Measurements from ENCODE around the gene OR2F1. TPM values are rescaled to one million over a fixed set of nuclear protein-coding genes. Genes with fewer than 3 reads are reported as not detected.
A peak's percentile ranks its signal among the peaks of the same experiment; 100 is the strongest.

Gene OR2F1
- total RNA-seq, 1 experiment from 2014 or later: not detected

DNA sequence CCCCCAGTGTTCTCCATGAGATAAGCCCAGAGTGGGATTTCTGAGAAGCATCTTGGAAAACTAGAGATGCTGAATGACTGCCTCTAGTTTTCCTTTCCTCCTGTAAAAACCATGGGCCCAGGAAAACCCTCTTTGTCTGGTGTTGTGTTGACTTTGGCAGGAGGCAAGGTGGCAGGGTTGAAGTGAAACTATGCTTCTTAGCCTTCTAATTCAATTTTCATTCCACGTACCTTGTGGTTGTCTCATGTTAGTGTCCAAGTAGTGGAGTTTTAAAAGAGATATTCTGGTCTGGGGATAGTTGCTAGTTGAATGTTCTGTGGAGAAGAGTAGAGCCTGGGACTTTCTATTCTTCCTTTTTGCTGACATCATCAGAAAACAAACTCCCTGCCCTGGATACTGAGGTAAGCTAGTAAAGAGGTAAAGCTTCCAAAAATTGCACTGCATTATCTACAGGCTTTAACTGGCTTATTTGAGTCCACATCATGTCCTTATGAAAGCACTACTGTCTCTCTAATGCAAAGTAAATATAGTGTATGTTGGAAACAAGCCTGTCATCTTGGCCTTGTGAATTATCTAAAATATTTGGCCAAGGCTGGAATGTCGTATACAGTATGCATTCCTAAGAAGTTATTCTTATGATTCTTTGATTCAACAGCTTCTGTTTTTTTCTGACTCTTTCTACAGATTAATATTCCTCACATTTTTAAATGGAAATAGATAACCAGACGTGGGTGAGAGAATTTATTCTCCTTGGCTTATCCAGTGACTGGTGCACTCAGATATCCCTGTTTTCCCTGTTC, 19.9 kb upstream of the OR2F1 start, which contains the start of gene OR2F2:
TSS of gene OR2F2 (plus strand) at position 708 of the 800 bp plus-strand sequence. CDS start at position 708, 0 bp downstream.
- TF ChIP-seq, protein P1, sequence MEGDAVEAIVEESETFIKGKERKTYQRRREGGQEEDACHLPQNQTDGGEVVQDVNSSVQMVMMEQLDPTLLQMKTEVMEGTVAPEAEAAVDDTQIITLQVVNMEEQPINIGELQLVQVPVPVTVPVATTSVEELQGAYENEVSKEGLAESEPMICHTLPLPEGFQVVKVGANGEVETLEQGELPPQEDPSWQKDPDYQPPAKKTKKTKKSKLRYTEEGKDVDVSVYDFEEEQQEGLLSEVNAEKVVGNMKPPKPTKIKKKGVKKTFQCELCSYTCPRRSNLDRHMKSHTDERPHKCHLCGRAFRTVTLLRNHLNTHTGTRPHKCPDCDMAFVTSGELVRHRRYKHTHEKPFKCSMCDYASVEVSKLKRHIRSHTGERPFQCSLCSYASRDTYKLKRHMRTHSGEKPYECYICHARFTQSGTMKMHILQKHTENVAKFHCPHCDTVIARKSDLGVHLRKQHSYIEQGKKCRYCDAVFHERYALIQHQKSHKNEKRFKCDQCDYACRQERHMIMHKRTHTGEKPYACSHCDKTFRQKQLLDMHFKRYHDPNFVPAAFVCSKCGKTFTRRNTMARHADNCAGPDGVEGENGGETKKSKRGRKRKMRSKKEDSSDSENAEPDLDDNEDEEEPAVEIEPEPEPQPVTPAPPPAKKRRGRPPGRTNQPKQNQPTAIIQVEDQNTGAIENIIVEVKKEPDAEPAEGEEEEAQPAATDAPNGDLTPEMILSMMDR (IDR thresholded peaks at IDR 0.05; ENCODE audit: insufficient read depth in 1 of 2, low read depth in 1 of 2, low read length in 1 of 2, severe bottlenecking in 1 of 2, unreplicated experiment in 1 of 2): no peak
- no peaks in the 10 kb centered on the region for H3K36me3 ChIP-seq (ENCODE audit: control insufficient read depth, insufficient read depth, low read length)
- no peak within 1 kb of the TSS for H3K4me3 Mint-ChIP-seq (ENCODE audit: unreplicated experiment)
- H3K9me3 ChIP-seq: no peaks in the 10 kb centered on the region
- peaks cover 15% of the 10 kb centered on the region for H3K4me1 ChIP-seq
- H3K27me3 Mint-ChIP-seq (ENCODE audit: insufficient read depth, unreplicated experiment): no peaks in the 10 kb centered on the region
- DNase-seq: peak in 1 of 2 experiments; percentile 8
- no peaks in the 10 kb centered on the region for H3K27me3 ChIP-seq (replicated peaks; ENCODE audit: control insufficient read depth, insufficient read depth, low read length)
- ChIA-PET CTCF (interaction anchor here (0.6 to 1.4 kb wide), 2 partner anchors 33 to 39 kb away, joined by 3 read pairs; partner anchors contain the start of gene TCAF1), POLR2A (interaction anchor here (1.2 kb wide), 1 partner anchor 33 kb away, joined by 4 read pairs; the partner anchor contains the start of gene TCAF1)
- H3K27ac Mint-ChIP-seq (ENCODE audit: unreplicated experiment): peak within 1 kb of the TSS; percentile 30
- no peak within 1 kb of the TSS for H3K4me3 ChIP-seq (ENCODE audit: low read depth, low read length)
- BruUV-seq (replicated peaks): TSS peak; percentile 50
- peaks cover 14% of the 10 kb centered on the region for H3K4me1 Mint-ChIP-seq (ENCODE audit: low read depth, unreplicated experiment)
- peaks cover 11% of the 10 kb centered on the region for H3K9me3 Mint-ChIP-seq (ENCODE audit: unreplicated experiment)
- intact Hi-C loops (cut with micrococcal nuclease; ENCODE audit: unreplicated experiment): no loop called here
- H3K36me3 Mint-ChIP-seq (ENCODE audit: insufficient read depth, unreplicated experiment): no peaks in the 10 kb centered on the region

DNA sequence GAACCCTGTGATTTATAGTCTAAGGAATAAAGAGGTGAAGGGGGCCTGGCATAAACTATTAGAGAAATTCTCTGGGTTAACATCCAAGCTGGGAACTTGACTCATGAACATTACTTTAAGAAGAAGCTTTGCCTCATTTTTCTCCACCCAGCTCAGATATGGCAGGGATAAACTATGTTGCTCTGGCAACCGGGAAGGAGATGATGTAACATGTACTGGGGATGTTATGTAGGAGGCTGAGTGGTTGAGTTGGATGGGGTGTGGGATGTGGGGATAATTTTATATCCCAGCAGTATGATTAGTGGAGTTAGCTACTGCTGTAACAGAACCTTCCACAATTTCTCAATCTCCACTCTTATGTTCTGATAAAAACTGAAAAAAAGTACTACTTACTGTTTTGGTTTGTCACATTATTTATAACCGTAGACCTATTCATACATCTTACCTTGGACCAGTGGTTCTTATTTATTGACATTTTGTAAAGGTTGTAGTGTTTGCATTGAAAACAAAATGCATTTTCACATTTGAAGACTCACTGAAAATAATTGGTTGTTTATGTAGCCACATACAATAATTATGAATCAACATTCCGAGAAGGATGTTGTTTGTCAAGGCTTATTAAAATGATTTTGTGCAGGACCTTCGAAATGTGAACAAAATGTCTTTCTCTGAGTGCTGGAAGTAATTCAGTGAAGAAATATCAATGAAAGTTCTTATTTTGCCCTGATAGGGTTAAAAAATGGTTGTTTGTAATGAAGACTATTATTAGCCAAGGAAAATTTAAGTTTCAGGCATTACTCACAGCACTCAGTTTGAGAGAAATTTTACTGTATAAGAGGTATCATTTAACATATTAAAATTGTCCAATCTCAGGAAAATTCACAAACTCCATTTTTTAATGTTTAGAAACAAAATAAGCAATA, 18.3 kb upstream of the OR2F1 start:
- Mint-ChIP-seq H3K27ac (ENCODE audit: unreplicated experiment) (no peak overlapping the region), H3K9me3 (ENCODE audit: unreplicated experiment) (peaks cover 11% of the 10 kb centered on the region), H3K27me3 (ENCODE audit: insufficient read depth, unreplicated experiment) (no peaks in the 10 kb centered on the region), H3K4me3 (ENCODE audit: unreplicated experiment) (no peak overlapping the region), H3K36me3 (ENCODE audit: insufficient read depth, unreplicated experiment) (no peaks in the 10 kb centered on the region), H3K4me1 (ENCODE audit: low read depth, unreplicated experiment) (peaks cover 14% of the 10 kb centered on the region)
- ChIA-PET CTCF (interaction anchor here (1.4 kb wide), 1 partner anchor 35 kb away, joined by 3 read pairs; the partner anchor contains the start of gene TCAF1), POLR2A (no interaction called here)
- H3K4me1 ChIP-seq: peaks cover 15% of the 10 kb centered on the region
- intact Hi-C loops (cut with micrococcal nuclease; ENCODE audit: unreplicated experiment): no loop called here
- no peaks in the 10 kb centered on the region for H3K9me3 ChIP-seq
- DNase-seq: no peak
- TF ChIP-seq, protein P1 (IDR thresholded peaks at IDR 0.05; ENCODE audit: insufficient read depth in 1 of 2, low read depth in 1 of 2, low read length in 1 of 2, severe bottlenecking in 1 of 2, unreplicated experiment in 1 of 2): no peak
- no peaks in the 10 kb centered on the region for H3K27me3 ChIP-seq (replicated peaks; ENCODE audit: control insufficient read depth, insufficient read depth, low read length)
- no TSS peak for BruUV-seq (replicated peaks)
- no peaks in the 10 kb centered on the region for H3K36me3 ChIP-seq (ENCODE audit: control insufficient read depth, insufficient read depth, low read length)
- no peak overlapping the region for H3K4me3 ChIP-seq (ENCODE audit: low read depth, low read length)
